GM19452 (cell line): ENCODE results near the gene USP48.

Experiments used
- ATAC-seq: cut with Tn5 transposase; IDR thresholded peaks from one replicate; pipeline ENCODE4 v1.9.1; 2021; ENCODE audit not compliant: unreplicated experiment

USP48 gene

GRCh38 chr1:21749859-21750468 is 33.0 kb downstream of the USP48 start:
- ATAC-seq = no peak

GRCh38 chr1:21749109-21749508 is 33.8 kb downstream of the USP48 start:
- ATAC-seq = no peak

GRCh38 chr1:21743476-21743875 is 39.5 kb downstream of the USP48 start:
- no peak for ATAC-seq

GRCh38 chr1:21742578-21742977 is 40.4 kb downstream of the USP48 start:
- no peak for ATAC-seq

GRCh38 chr1:21741206-21741605 is 41.7 kb downstream of the USP48 start:
- ATAC-seq = no peak

GRCh38 chr1:21736876-21737275 is 46.1 kb downstream of the USP48 start:
- ATAC-seq = no peak

GRCh38 chr1:21736011-21736410 is 46.9 kb downstream of the USP48 start:
- no peak for ATAC-seq

GRCh38 chr1:21734526-21734925 is 48.4 kb downstream of the USP48 start:
- ATAC-seq = no peak

- ATAC-seq = no peak
Observed at GRCh38 chr1:21732664-21733063, 50.3 kb downstream of the USP48 start.

- no peak for ATAC-seq
Observed at GRCh38 chr1:21725748-21726392, 57.1 kb downstream of the USP48 start.

- ATAC-seq = no peak
Observed at GRCh38 chr1:21724570-21724969, 58.4 kb downstream of the USP48 start.

GRCh38 chr1:21724098-21724497 is 58.9 kb downstream of the USP48 start:
- no peak for ATAC-seq

- ATAC-seq = no peak
Observed at GRCh38 chr1:21721295-21721985, 61.5 kb downstream of the USP48 start.

GRCh38 chr1:21716169-21716568 is 66.8 kb downstream of the USP48 start:
- ATAC-seq = no peak

GRCh38 chr1:21707891-21708290 is 75.1 kb downstream of the USP48 start:
- ATAC-seq = no peak

GRCh38 chr1:21707086-21707840 is 75.7 kb downstream of the USP48 start:
- no peak for ATAC-seq

- ATAC-seq = no peak
Observed at GRCh38 chr1:21706151-21706835, 76.7 kb downstream of the USP48 start.

- ATAC-seq = no peak
Observed at GRCh38 chr1:21705303-21705980, 77.5 kb downstream of the USP48 start.

- no peak for ATAC-seq
Observed at GRCh38 chr1:21704145-21704544, 78.8 kb downstream of the USP48 start.

- no peak for ATAC-seq
Observed at GRCh38 chr1:21703318-21703963, 79.5 kb downstream of the USP48 start.
